OCI-LY3 (cell line): Measurements from ENCODE around the gene CARS2.

Source experiments
- H2AFZ ChIP-seq: fragments of 200-600, 300-600 bp; shearing (Covaris generic); 2 replicates; pipeline ENCODE4 v1.6.0; 2014; ENCODE audit warnings: antibody characterized with exemption, low read depth, low read length
- H3K27ac ChIP-seq: fragments of 200-600, 300-600 bp; sonication (generic); 2 replicates; pipeline ENCODE4 v1.5.1; 2014; ENCODE audit warnings: mild to moderate bottlenecking, low read length, moderate library complexity, mixed read lengths
- H3K27me3 ChIP-seq: fragments of 200-600, 300-600 bp; sonication (generic); 2 replicates; pipeline ENCODE4 v1.6.1; 2014; ENCODE audit warnings: low read depth, low read length, mixed read lengths
- H3K36me3 ChIP-seq: fragments of 200-600, 300-600 bp; sonication (generic); replicated peaks from 2 replicates; pipeline ENCODE3; 2014; ENCODE audit warnings: low read depth, low read length, mixed read lengths
- H3K4me1 ChIP-seq: fragments of 300-600, 200-600 bp; sonication (generic); 2 replicates; pipeline ENCODE4 v1.6.1; 2014; ENCODE audit warnings: low read length, mixed read lengths
- H3K4me2 ChIP-seq: fragments of 200-600, 300-600 bp; sonication (generic); 2 replicates; pipeline ENCODE4 v1.6.1; 2014; ENCODE audit warnings: low read length, mixed read lengths
- H3K4me3 ChIP-seq: fragments of 300-600, 200-600 bp; sonication (generic); 2 replicates; pipeline ENCODE4 v1.5.1; 2014; ENCODE audit warnings: antibody characterized with exemption, mild to moderate bottlenecking, low read length, moderate library complexity
- H3K79me2 ChIP-seq: fragments of 300-600, 200-600 bp; shearing (Covaris generic); 2 replicates; pipeline ENCODE4 v1.6.1; 2014; ENCODE audit warnings: mild to moderate bottlenecking, low read length, mixed read lengths
- H3K9ac ChIP-seq: fragments of 300-600, 200-600 bp; shearing (Covaris generic); 2 replicates; pipeline ENCODE4 v1.6.0; 2014; ENCODE audit warnings: mild to moderate bottlenecking, low read length, moderate library complexity
- H3K9me3 ChIP-seq: fragments of 200-600, 300-600 bp; shearing (Covaris generic); 2 replicates; pipeline ENCODE4 v1.6.1; 2014; ENCODE audit warnings: low read length, mixed read lengths; ENCODE audit not compliant: insufficient read depth
- H4K20me1 ChIP-seq: fragments of 200-600, 300-600 bp; sonication (generic); 2 replicates; pipeline ENCODE4 v1.6.1; 2016; ENCODE audit warnings: low read length, mixed read lengths; ENCODE audit not compliant: insufficient read depth
- EZH2phosphoT487 ChIP-seq: fragments of 200-600 bp; shearing (Covaris generic); IDR thresholded peaks from 2 replicates; pipeline ENCODE4 v1.6.1; 2018; ENCODE audit warnings: antibody characterized with exemption, mixed run types, low read depth
- TF ChIP-seq, protein P1 (sequence below): fragments of 200-600, 300-600 bp; sonication (generic); IDR thresholded peaks from 2 replicates; pipeline ENCODE4 v1.5.1; 2014; ENCODE audit warnings: antibody characterized with exemption, low read length, low read depth

CARS2 gene

DNA sequence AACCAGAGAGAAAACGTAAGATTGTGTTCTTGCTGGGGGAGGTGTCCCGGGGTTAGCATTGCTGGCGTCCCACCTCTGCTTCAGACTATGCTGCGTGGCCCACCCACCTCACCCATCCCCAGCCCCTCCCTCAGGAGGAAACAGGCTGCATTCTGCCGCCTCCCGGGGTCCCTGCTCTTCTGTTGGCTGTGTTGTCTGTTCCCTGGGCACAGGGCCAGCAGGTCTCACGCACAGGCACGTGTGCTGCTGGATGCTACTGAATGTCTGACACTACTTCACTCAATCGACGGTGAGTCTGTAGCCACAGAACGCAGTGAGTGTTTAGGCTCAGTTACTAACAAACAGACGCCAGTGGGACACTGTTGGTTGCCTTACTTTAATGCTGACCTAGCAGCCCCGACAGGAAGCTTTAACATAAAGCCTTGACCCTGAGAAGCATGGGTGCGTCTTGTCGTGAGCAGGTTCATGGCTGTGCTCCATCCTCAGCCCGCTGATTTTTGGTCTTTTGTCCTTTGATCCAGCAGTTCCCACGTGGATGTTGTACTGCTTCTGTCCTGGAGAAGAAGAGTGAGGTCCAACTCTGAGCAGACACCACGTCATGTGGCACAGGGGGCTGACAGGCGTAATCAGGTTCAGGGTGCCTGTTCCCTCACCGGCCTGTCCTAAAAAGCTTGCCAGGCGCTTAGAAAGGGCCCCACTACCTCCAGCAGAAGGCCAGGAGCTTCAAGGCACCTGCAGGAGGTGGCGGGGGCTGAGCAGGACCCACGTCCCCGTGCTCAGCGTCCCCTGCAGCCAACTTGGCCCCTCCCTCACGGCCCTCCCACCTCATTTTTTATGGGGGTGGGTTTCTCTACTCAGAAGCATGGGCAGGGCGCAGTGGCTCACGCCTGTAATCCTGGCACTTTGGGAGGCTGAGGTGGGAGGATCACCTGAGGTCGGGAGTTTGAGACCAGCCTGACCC is 64.6 kb downstream of the CARS2 start:
- no peak overlapping the region for H3K9ac ChIP-seq
- no peak for TF ChIP-seq EZH2phosphoT487
- TF ChIP-seq, protein P1, sequence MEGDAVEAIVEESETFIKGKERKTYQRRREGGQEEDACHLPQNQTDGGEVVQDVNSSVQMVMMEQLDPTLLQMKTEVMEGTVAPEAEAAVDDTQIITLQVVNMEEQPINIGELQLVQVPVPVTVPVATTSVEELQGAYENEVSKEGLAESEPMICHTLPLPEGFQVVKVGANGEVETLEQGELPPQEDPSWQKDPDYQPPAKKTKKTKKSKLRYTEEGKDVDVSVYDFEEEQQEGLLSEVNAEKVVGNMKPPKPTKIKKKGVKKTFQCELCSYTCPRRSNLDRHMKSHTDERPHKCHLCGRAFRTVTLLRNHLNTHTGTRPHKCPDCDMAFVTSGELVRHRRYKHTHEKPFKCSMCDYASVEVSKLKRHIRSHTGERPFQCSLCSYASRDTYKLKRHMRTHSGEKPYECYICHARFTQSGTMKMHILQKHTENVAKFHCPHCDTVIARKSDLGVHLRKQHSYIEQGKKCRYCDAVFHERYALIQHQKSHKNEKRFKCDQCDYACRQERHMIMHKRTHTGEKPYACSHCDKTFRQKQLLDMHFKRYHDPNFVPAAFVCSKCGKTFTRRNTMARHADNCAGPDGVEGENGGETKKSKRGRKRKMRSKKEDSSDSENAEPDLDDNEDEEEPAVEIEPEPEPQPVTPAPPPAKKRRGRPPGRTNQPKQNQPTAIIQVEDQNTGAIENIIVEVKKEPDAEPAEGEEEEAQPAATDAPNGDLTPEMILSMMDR, result no peak
- H3K36me3 ChIP-seq, result peaks cover 73% of the 10 kb centered on the region

DNA sequence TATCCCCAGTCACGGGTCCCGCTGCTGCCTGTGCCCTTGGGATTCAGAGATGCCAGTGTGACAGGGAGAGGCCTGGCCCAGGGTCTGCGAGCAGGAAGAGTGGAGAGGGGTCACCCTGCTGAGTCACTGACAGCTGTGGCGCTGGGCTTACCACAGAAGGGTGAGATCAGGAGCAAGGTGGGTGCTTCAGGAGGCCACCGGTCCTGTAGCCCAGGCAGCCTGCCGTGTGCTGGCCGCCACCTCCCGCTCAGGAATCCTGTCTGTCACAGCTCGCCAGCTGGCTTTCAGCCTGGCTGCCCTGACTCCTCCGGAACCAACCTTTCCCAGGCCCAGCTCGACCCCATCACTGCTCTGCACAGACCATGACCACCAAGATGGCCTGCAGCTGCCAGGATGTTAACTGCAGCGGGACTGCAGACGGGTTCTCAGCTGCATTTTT is 65.3 kb downstream of the CARS2 start:
- no peaks in the 10 kb centered on the region for H3K79me2 ChIP-seq
- H3K4me3 ChIP-seq, result no peak overlapping the region
- peaks cover 5% of the 10 kb centered on the region; the same call in 1 of the 2 replicates for H4K20me1 ChIP-seq
- peaks cover 77% of the 10 kb centered on the region for H3K36me3 ChIP-seq
- no peak overlapping the region for H3K4me2 ChIP-seq
- no peaks in the 10 kb centered on the region for H3K9me3 ChIP-seq
- H3K9ac ChIP-seq, result no peak overlapping the region
- no peaks in the 10 kb centered on the region for H3K27me3 ChIP-seq
- no peak overlapping the region for H2AFZ ChIP-seq
- no peak overlapping the region for H3K27ac ChIP-seq
- TF ChIP-seq, protein P1, result no peak
- TF ChIP-seq EZH2phosphoT487, result no peak
- peaks cover 10% of the 10 kb centered on the region; the same call in 1 of the 2 replicates for H3K4me1 ChIP-seq

More for the DNA sequence above, 64.6 kb downstream of the CARS2 start:
- H4K20me1 ChIP-seq, result peaks cover 5% of the 10 kb centered on the region; the same call in 1 of the 2 replicates
- H3K79me2 ChIP-seq, result no peaks in the 10 kb centered on the region
- H3K4me2 ChIP-seq, result no peak overlapping the region
- H2AFZ ChIP-seq, result no peak overlapping the region
- no peaks in the 10 kb centered on the region for H3K27me3 ChIP-seq
- H3K4me3 ChIP-seq, result no peak overlapping the region
- H3K27ac ChIP-seq, result no peak overlapping the region
- H3K4me1 ChIP-seq, result peaks cover 10% of the 10 kb centered on the region; the same call in 1 of the 2 replicates
- H3K9me3 ChIP-seq, result no peaks in the 10 kb centered on the region

DNA sequence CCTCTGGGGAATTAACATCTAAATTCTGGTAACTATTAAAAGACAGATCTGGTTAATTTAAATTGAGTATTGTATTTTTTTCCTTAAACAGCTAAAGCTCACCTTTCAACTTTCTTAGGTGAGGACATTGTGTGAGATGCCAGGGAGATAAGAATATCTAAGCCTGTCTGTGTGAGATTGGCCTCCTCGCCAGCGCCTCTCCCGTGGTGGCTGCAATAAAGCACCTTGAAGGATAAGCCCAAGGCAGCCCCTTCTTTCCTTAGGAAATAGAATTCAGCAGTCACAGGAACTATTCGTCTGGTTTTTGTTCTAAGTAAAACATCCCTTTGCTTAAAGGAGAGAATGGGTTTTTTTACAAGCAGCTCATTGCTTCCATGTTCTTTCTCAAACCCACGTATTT is 66.0 kb downstream of the CARS2 start:
- H3K27me3 ChIP-seq, result no peaks in the 10 kb centered on the region
- no peak overlapping the region for H2AFZ ChIP-seq
- no peaks in the 10 kb centered on the region for H3K9me3 ChIP-seq
- TF ChIP-seq, protein P1, result no peak
- TF ChIP-seq EZH2phosphoT487, result no peak
- H3K36me3 ChIP-seq, result peaks cover 83% of the 10 kb centered on the region
- peaks cover 5% of the 10 kb centered on the region; the same call in 1 of the 2 replicates for H3K4me1 ChIP-seq
- no peak overlapping the region for H3K4me2 ChIP-seq
- H4K20me1 ChIP-seq, result peaks cover 8% of the 10 kb centered on the region
- H3K79me2 ChIP-seq, result no peaks in the 10 kb centered on the region
- no peak overlapping the region for H3K27ac ChIP-seq
- no peak overlapping the region for H3K9ac ChIP-seq
- no peak overlapping the region for H3K4me3 ChIP-seq
